Right lung (tissue), 5 donors: ENCODE data around the gene FAM171A2. TPM values are rescaled to one million over a fixed set of nuclear protein-coding genes. Genes with fewer than 3 reads are reported as not detected.
"Not testable (repeated sequence)": the region's sequence is repeated elsewhere in the genome, so short reads cannot be mapped to it uniquely, and the experiment has no call there.

Source experiments
- DNase-seq, 2 donors: peaks; one replicate each; pipeline ENCODE4 v3.0.0-alpha.2; 2013
- polyA plus RNA-seq, 5 donors: library from polyadenylated mRNA; unstranded; fragments of 120-200 nt; gene quantifications; one replicate each; pipeline versions ENCODE4 v1.2.1 to v1.2.3, GENCODE V29; 2013; ENCODE audit warnings: inconsistent platforms in 1 of 5, low replicate concordance in 1 of 5; ENCODE audit not compliant: insufficient read length in 5 of 5, insufficient read depth in 1 of 5

Gene FAM171A2
- polyA plus RNA-seq, 5 donors: 20.9 to 43.1 (median 29.5) TPM

DNA sequence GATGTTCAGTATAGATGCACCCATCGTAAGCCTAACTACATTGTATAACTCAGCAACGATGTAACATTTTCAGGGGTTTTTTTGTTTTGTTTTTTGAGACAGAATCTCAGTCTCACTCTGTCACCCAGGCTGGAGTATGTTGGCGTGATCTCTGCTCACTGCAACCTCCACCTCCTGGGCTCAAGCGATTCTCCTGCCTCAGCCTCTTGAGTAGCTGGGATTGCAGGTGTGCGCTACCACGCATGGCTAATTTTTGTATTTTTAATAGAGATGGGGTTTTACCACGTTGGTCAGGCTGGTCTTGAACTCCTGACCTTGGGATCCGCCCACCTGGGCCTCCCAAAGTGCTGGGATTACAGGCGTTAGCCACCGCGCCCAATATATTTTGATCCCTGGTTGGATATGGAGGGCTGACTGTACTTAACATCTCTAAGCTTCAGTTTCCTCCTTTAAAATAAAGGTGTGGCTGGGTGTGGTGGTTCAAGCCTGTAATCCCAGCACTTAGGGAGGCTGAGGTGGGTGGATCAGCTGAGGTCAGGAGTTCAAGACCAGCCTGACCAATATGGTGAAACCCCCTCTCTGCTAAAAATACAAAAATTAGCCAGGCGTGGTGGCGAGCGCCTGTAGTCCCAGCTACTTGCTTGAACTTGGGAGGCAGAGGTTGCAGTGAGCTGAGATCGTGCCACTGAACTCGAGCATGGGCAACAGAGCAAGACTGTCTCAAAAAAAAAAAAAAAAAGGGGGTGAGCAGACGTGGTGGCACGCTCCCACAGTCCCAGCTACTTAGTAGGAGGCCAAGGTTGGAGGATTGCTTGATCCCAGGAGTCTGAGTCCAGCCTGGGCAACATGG is 16.2 kb downstream of the FAM171A2 start:
- DNase-seq: not testable (repeated sequence)

DNA sequence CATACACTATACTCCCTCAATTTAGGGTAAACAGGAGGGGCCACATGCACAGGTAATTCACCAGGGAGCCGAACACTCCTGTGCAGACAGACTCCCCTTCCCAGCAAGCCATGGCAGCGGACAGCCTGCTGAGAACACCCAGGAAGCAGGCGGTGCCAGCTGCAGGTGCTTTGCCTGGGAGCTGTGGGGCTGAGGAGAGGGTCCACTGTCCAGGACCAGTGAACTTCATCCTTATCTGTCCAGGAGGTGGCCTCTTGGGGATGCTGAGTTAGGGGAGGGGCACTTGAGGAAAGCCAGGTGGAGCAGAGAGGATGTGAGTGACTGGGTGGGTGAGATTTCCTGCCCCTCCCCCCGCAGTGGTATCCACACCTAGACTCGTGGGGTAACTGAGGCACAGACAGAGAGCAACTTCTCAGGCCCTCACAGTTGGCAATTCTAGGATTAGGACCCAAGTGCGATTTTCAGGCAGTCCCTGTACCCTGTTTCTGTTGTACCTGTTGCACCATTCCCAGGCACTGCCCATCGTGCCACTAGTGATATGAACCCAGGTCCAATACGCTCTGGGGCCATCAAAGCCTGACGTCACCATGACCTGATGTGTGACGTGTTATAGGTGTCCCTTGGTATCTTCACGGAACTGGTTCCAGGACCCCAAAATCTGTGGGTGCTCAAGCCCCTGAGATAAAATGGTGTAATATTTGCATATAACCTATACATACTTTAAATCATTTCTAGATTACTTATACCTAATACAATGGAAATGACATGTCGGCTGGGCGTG is 17.4 kb downstream of the FAM171A2 start:
- DNase-seq: no peak

DNA sequence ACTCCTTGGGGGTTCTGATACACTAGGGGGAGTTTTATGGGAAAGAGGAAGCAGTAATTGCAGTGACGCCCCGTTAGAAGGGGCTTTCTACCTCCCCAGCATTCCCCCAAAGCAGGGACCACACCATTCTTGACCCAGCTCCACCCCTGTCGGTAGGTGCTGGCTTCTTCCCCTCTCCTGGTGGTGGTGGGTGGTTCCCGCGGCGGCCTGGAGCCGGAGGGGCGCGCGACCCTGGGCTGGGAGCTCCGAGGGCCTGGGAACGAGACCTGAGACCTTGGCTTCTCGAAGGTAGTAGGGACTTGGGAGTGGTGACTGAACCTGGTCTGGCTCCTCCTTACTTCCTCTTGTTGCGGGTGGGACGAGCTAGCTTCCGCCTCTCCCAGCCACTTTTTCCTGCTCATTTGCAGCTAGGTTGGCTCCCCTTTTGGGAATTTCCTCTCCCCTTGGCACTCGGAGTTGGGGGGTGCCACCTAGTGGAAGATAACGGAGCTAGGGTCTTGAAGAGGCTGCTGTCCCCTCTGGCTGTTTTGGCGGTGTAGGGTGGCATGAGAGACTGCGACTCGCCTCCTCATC is 18.1 kb downstream of the FAM171A2 start:
- peak in 1 of 2 donors; percentile 51 for DNase-seq

DNA sequence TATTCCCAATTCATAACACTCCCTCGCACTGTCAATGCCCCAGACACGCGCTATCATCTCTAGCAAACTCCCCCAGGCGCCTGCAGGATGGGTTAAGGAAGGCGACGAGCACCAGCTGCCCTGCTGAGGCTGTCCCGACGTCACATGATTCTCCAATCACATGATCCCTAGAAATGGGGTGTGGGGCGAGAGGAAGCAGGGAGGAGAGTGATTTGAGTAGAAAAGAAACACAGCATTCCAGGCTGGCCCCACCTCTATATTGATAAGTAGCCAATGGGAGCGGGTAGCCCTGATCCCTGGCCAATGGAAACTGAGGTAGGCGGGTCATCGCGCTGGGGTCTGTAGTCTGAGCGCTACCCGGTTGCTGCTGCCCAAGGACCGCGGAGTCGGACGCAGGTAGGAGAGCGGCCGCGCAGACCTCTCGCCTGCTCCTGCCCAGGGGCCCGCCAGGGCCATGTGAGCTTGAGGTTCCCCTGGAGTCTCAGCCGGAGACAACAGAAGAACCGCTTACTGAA is 18.7 kb downstream of the FAM171A2 start, which contains the start of gene GRN:
GRN (plus strand) TSS at position 364 of the 515 bp plus-strand sequence. CDS start 3,863 bp downstream, outside the sequence.
- DNase-seq: peak; percentile 96 to 98

DNA sequence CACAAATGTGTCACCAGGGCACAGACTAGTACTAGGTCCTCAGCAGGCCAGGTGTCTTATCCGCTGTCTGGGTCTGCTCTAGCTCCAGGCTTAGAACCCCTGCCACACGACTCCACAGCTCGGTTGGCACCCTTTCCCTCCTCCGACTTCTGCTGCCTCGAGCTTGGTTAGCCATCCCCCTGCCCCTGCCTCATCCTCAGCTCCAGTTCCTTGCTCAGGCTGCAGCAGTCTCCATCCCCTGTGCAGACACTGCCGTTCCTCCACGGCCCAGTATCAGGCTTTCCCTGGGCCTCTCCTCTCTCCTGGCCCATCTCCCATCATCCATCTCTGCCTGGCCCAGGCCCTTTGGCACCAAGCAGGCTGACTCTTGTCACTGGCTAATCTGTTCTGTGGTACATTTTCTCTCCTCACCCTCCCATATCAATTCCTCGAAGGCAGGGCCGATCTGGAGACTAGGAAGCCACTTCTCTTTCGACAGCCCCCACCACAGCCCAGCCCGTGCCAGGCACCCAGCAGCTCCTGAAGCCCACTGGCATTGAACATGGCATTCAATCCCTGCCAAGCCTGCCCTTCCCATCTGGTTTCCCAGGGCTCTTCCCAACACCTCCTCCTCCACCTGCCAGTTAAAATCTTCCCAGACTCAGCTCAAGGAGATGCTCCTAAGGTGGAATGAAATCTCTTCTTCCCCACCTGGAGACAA is 20.0 kb downstream of the FAM171A2 start:
- no peak for DNase-seq

DNA sequence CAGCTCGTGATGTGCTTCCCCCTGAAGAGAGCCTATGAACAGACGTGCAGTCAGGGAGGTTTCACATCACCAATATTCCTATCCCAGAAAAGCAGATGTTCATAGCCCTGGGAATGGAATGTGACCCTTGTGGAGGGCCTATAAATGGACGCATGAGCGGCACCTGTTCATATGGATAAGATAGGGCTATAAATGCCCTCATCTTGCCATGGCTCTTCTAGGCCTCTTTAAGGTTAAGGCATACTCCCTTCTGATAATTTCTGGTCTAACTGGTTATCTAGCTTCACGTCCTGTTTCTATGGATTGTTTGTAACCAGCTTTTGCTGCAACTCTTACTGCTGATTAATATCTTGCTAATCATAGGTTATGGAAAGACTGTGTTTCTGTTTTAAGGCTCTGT is 23.1 kb downstream of the FAM171A2 start:
- not testable (repeated sequence) for DNase-seq

DNA sequence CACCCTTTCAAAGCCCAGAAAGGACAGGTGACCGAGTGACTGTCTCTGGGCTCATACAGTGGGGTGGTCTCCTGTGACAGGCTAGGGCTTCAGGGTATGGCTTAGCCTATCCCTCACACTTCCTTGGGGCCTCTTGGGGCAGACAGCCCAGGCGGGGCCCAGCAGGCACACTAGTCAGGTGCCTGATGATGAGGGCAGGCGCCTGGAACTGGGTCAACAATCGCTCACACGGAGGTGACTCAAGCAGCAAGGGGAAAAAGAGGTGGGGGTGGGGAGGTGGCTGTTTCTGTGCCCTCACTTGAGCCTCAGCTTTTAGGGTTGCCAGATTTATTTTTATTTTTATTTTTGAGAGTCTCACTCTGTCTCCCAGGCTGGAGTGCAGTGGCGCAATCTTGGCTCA is 25.0 kb downstream of the FAM171A2 start:
- no peak for DNase-seq

DNA sequence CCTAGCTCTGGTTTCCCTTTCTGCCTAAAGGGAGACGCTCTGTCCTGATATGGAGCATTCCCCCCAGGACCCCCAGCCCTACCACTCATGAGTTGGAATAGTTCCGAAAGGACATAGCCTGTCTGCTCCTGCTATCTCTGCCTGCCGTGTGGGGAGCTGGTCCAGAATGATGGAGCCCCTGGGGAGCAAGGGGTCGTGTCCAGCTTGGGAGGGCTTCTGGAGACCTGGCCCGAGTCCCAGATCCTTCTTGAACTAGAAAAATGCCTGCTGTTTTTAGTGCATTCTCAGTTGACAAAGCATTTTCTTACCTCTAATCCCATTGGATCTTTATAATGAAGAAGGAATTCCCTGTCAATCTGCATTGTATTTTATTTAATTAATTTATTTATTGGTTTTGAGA is 27.7 kb downstream of the FAM171A2 start:
- no peak for DNase-seq

DNA sequence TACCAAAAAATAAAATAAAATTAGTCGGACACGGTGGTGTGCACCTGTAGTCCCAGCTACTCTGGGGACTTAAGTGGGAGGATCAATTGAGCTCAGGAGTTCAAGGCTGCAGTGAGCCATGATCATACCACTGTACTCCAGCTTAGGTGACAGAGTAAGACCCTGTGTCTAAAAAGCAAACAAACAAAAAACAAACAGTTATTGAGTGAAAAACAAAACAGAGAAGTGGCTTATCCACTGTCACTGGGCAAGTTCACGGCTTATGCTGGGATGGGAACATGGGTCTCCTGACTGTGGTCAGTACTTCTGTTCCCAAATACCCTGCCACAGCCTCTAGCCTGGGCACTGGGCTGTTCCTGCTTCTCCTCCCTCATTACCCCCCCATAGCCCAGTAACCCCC is 28.1 kb downstream of the FAM171A2 start:
- DNase-seq: no peak

DNA sequence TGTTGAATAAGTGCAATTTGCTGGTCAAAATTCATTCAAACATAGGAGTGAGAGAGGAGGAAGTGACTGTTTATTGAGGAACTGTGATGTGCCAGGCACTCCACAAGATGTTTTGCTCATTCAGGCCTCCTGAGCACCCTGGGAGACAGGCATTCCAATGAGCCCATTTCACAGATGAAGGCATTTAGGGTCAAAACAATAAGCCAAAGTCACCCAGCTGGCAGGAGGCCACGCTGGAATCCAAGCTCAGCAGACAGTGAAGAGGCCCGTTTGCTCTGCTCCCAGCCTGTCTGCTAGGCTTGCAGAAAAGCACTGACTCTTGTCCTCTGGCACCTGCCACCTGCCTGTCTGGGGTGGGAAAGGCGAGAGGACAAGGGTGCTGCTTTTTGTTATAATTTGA is 28.9 kb downstream of the FAM171A2 start:
- no peak for DNase-seq

DNA sequence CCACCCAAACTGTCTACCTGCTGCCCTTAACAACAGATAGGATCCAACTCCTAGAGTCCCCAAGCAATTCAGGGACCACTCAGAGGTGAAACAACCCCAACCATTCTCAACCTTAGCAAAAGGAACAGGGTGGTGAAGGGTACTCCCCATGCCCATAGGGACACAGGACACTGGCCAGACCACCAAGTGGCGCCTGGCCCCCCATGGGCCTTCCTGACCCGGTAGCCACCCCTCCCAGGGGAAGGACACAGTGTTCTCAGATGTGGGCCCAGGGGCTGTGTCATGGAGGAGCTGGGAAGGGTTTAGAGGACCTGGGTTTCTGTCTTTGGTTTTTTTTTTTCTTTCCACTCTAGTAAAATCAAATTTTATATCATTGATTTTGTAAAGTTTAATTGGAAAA is 29.3 kb downstream of the FAM171A2 start:
- DNase-seq: no peak

DNA sequence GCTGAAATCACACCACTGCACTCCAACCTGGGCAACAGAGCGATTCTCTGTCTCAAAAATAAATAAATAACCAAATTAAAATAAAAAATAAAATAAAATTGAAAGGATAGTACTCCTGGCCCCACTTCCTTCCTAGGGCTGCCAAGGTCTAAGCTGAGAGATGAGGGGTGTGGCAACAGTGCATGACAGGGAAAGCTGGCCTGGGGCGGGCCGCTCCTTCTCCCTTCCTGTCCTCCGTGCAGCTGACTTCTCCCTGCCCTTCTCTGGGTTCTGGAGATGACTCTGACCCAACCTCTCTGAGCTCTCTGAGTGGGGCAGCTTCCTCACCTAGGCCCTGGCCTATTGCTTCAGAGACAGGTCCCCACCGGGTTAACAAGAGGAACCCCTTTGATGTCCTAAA is 30.3 kb downstream of the FAM171A2 start:
- DNase-seq: no peak

DNA sequence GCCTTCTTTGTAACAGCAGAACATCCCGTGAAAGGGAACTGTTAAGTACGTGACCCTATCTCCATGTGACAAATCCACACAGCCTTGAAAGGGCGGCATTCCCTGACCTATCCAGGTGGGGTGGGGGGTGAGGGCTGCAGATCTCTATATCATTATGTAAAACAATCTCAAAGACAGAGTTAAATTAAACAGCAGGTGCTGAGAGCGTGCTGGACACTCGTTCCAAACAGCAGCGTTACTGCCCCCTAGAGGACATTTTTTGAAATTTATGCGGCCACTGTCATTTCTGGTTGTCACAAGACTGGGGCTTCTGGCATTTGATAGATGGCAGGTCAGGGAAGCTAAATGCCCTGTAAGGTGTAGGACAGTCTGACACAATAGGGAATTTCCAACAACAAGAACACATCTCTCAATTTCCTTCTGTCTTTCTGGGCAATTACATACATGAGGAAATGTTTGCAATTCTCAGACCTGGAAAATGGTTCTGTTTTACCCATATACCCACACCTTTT is 32.3 kb downstream of the FAM171A2 start:
- no peak for DNase-seq

DNA sequence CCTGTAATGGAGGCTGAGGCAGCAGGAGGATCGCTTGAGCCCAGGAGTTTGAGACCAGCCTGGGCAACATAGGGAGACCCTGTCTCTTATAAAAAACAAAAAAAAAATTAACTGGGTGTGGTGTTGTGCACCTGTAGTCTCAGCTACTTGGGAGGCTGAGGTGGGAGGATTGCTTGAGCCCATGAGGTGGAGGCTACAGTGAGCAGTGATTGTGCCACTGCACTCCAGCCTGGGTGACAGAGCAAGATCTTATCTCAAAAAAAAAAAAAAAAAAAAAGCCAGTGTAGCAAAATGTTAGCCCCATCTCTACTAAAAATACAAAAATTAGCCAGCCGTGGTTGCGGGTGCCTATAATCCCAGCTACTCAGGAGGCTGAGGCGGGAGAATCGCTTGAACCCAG is 33.4 kb downstream of the FAM171A2 start:
- DNase-seq: not testable (repeated sequence)

DNA sequence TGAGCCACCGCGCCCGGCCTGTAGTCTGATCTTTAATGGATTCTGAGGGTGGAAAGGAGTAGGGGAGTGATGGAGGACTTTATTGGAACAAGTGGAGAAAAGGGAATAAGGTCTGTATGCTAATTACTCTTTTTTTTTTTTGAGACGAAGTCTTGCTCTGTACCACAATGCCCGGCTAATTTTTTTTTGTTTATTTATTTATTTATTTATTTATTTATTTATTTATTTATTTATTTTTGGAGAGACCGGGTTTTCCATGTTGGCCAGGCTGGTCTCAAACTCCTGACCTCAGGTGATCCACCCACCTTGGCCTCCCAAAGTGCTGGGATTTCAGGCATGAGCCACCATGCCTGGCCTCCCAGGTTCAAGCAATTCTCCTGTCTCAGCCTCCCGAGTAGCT is 34.1 kb downstream of the FAM171A2 start:
- not testable (repeated sequence) for DNase-seq

DNA sequence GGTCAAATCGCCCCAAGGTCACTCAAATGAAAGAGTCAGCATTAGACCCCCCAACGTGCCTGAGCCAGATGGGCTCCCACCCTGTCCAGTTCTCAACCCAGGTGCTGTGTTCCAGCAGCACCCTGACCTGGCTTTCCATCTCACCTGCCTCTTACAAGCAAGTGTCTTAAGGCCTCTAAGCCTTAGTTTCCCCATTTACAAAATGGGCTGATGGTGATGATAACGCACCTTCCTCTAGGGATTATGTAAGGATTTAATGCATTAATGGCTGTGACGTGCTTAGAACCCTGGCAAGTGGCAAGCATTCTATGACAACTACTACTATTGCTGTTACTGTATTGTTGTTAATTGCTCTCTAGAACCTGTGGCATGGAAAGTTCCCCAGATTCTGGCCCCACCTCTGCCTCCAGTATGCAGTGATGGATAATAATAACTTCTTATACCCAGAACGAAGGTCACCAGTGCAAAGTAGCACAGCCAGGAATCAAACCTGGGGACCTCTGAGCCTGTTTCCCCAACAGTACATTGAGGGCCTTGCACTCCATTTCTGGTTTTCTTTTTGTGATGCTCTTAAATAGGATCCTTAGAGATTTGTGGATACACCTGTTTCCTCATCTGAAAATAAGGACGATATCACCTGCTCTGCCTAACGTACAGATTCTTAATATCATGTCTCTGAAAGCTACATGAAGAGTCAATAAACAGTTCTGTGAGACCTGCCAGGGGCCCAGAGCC is 35.8 kb downstream of the FAM171A2 start:
- no peak for DNase-seq

DNA sequence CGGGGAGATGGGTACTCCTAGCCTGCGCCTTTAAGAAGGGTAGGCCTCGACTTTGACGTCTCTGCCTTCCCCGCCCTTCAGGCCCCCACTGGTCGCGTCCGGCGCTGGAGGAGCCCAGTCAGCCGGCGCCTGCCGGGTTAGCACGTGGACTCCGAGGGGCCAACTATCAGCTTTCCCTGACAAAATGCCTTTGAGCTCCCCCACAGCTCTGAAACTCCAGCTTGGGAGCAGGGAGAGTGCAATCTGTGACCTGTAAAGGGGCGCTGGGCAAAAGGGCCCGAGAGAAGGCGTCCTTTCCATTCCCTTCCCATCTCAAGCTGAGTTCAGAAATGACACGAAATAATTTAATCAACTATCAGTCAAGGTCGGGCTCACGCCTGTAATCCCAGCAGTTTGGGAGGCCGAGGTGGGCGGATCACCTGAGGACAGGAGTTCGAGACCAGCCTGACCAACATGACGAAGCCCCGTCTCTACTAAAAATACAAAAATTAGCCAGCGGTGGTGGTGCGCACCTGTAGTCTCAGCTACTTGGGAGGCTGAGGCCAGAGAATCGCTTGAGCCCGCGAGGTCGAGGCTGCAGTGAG is 36.7 kb downstream of the FAM171A2 start:
- peak; percentile 93 for DNase-seq

DNA sequence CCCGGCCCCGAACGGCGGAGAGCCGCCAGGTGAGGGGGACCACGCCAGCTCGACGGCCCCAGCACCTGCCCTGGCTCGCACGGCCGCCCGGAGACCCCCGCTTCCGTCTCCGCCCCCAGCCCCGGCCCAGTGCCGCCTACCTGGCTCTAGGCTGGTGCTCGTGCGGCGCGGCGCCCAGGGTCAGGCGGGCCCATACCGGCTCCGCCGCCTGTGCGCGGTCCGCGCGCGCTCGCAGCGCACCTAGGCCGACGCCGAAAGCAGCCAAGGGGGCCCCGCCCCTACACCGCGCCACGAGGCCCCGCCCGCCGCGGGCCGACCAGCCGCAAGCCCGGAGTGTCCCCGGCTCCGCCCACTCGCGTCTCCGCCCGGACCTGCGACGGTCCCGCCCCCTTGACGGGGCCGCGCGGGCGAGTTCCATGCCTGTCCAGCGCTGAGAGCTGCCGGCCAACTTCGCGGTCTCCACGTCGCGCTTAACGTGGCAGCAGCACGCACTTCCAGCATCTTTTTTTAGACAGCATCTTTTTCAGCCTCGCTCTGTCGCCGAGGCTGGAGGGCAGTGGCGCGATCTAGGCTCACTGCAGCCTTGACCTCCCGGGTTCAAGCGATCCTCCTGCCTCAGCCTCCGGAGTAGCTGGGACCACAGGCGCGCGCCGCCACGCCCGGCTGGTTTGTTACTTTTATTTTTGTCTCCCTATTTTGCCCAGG is 38.9 kb downstream of the FAM171A2 start, which contains the start of gene SLC25A39:
SLC25A39 (minus strand) TSS at position 253 of the 705 bp plus-strand sequence. CDS start 1,261 bp downstream, outside the sequence.
- peak; percentile 93 for DNase-seq

DNA sequence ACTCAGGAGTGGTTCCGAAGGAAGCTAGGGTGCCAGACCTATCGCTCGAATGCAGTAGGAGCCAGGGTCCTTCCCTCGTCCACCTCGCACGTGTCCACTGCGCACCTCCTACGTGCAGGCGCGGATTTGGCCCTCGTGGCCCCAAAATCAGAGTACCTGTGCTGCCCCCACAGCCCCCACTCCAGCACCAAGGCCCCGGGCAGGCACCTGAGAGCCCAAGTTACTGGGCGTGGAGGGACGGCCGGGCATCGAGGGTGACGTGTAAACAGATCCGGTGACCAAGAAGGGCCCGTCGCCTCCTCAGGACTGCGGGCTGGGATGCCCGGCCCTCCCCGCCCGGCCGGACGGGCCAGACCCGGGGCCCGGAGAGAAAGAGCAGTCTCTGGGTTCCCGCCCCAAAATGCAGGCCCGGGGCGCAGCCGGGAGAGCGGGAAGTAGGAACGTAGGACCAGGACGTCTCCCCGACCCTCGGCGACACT is 39.5 kb downstream of the FAM171A2 start:
- DNase-seq: no peak
